DND-41 (cell line): ENCODE results near the gene TEX19.
"Not testable (repeated sequence)": the region's sequence is repeated elsewhere in the genome, so short reads cannot be mapped to it uniquely, and the experiment has no call there.

Experiments used
- ATAC-seq: fragments of 200-7000 bp; cut with Tn5 transposase; 3 replicates; pipeline ENCODE4 v1.9.1; 2021; ENCODE audit warnings: low read depth; ENCODE audit not compliant: insufficient read depth
- DNase-seq: peaks from one replicate; pipeline ENCODE4 v3.0.0-alpha.2; 2020
- H2AFZ ChIP-seq: 2 replicates; pipeline ENCODE4 v1.6.0; 2012; ENCODE audit warnings: low read depth, low read length
- H3K27ac ChIP-seq: 2 replicates; pipeline ENCODE4 v1.5.1; 2012; ENCODE audit warnings: low read length, inconsistent platforms
- H3K27me3 ChIP-seq: fragments of 200-600 bp; sonication (generic); 2 replicates; pipeline ENCODE4 v1.6.0; 2012; ENCODE audit warnings: low read length, mild to moderate bottlenecking, inconsistent platforms; ENCODE audit not compliant: insufficient read depth, poor library complexity
- H3K36me3 ChIP-seq: 2 replicates; pipeline ENCODE4 v1.5.1; 2012; ENCODE audit warnings: low read length, inconsistent platforms; ENCODE audit not compliant: insufficient read depth
- H3K4me1 ChIP-seq: 2 replicates; pipeline ENCODE4 v1.5.1; 2012; ENCODE audit warnings: mild to moderate bottlenecking, low read length; ENCODE audit not compliant: insufficient read depth
- H3K4me2 ChIP-seq: 2 replicates; pipeline ENCODE4 v1.6.0; 2012; ENCODE audit warnings: mild to moderate bottlenecking, moderate library complexity, low read length, inconsistent platforms; ENCODE audit not compliant: insufficient read depth
- H3K4me3 ChIP-seq, 2 experiments: fragments of 200-600 bp in 1 of 2; shearing (Covaris generic) in 1 of 2; 2 replicates each; pipeline ENCODE4 v1.5.1; 2012 to 2016; ENCODE audit warnings: inconsistent platforms in 2 of 2, low read length in 2 of 2, mild to moderate bottlenecking in 2 of 2, low read depth in 1 of 2, moderate library complexity in 1 of 2
- H3K79me2 ChIP-seq: 2 replicates; pipeline ENCODE4 v1.6.0; 2012; ENCODE audit warnings: low read length, inconsistent platforms; ENCODE audit not compliant: insufficient read depth
- H3K9ac ChIP-seq: 2 replicates; pipeline ENCODE4 v1.6.0; 2012; ENCODE audit warnings: low read depth, mild to moderate bottlenecking, inconsistent platforms, low read length, moderate library complexity
- H3K9me3 ChIP-seq: 2 replicates; pipeline ENCODE4 v1.5.1; 2012; ENCODE audit warnings: low read length, moderate library complexity, mild to moderate bottlenecking, inconsistent platforms; ENCODE audit not compliant: insufficient read depth, severe bottlenecking
- H4K20me1 ChIP-seq: 2 replicates; pipeline ENCODE4 v1.6.0; 2012; ENCODE audit warnings: low read length; ENCODE audit not compliant: insufficient read depth
- EZH2 ChIP-seq: IDR thresholded peaks from 3 replicates; pipeline ENCODE4 v1.6.1; 2012; ENCODE audit warnings: borderline replicate concordance, low read depth, mild to moderate bottlenecking, moderate library complexity, low read length, inconsistent platforms; ENCODE audit not compliant: severe bottlenecking
- TF ChIP-seq, protein P1 (sequence below): IDR thresholded peaks from 2 replicates; pipeline ENCODE4 v1.5.1; 2012; ENCODE audit warnings: borderline replicate concordance, low read length, moderate library complexity, mild to moderate bottlenecking; ENCODE audit not compliant: poor library complexity, severe bottlenecking; ENCODE audit errors: extremely low read depth

TEX19 gene

DNA sequence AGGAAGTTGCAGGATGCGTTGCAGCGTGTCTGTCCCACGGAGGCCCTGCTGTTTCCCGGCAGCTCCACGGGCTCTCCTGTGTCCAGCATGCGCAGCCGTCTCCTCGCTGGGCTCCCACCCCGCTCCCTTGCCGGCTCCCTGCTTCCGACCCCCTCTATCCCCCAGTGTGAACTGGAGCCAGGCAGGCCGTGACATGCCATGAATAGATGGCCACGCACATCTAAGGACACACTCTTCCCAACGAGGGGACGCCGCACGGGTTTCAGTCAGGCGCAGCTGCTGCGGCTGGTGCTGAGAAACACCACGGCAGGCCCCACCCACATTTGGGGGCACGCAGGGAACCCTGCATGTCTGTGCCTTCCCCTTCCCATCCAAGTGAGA, 49.9 kb downstream of the TEX19 start:
- Histone ChIP-seq H4K20me1 (peaks cover 7% of the 10 kb centered on the region; the same call in 1 of the 2 replicates), H3K27ac (no peak overlapping the region), H3K9me3 (no peaks in the 10 kb centered on the region), H2AFZ (no peak overlapping the region), H3K9ac (no peak overlapping the region), H3K79me2 (peaks cover 10% of the 10 kb centered on the region; the same call in 1 of the 2 replicates), H3K27me3 (no peaks in the 10 kb centered on the region), H3K36me3 (peaks cover 22% of the 10 kb centered on the region), H3K4me2 (no peak overlapping the region), H3K4me3 (no peak overlapping the region), H3K4me1 (no peaks in the 10 kb centered on the region)
- no peak for TF ChIP-seq EZH2
- TF ChIP-seq, protein P1, sequence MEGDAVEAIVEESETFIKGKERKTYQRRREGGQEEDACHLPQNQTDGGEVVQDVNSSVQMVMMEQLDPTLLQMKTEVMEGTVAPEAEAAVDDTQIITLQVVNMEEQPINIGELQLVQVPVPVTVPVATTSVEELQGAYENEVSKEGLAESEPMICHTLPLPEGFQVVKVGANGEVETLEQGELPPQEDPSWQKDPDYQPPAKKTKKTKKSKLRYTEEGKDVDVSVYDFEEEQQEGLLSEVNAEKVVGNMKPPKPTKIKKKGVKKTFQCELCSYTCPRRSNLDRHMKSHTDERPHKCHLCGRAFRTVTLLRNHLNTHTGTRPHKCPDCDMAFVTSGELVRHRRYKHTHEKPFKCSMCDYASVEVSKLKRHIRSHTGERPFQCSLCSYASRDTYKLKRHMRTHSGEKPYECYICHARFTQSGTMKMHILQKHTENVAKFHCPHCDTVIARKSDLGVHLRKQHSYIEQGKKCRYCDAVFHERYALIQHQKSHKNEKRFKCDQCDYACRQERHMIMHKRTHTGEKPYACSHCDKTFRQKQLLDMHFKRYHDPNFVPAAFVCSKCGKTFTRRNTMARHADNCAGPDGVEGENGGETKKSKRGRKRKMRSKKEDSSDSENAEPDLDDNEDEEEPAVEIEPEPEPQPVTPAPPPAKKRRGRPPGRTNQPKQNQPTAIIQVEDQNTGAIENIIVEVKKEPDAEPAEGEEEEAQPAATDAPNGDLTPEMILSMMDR: no peak
- no peak for ATAC-seq
- no peak for DNase-seq

DNA sequence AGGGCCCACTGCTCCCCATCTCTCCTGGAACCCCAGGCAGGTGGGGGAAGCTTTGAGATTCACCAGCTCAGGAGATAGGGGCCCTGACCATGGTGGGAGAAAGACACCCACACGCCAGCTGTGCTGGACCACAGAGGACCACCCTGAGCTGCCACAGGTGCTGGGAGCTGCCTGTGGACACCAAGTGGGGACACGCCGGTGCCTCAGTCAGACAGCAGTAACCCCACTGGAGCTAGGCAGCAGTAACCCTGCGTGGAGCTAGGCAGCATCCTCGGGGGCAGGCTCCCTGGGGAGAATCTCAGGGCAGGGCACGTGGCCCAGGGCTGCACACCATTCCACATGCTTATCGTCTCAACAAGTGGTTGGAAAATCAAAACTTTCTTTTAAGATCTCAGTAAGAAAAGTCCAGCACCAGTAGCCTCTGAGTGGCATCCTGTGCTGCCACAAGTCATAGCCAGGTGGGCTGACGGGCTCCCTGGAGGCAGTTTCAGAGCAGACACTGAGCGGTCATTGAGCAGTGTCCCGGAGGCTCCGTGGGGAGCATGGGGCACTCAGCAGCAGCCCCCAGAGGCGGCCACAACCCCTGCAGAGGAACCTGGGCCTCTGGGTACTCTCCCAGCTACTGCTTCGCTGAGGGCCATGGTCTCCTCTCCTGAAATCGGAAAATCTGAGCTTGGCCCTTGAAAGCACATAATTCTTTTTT, 51.1 kb downstream of the TEX19 start:
- Histone ChIP-seq H3K27ac (no peak overlapping the region), H3K79me2 (peaks cover 14% of the 10 kb centered on the region; the same call in 1 of the 2 replicates), H3K4me2 (no peak overlapping the region), H3K4me3 (no peak overlapping the region), H3K9ac (no peak overlapping the region), H3K36me3 (peaks cover 22% of the 10 kb centered on the region), H3K27me3 (no peaks in the 10 kb centered on the region), H4K20me1 (peaks cover 12% of the 10 kb centered on the region), H3K4me1 (peaks cover 9% of the 10 kb centered on the region; the same call in 1 of the 2 replicates), H2AFZ (no peak overlapping the region), H3K9me3 (no peaks in the 10 kb centered on the region)
- no peak for ATAC-seq
- no peak for DNase-seq
- TF ChIP-seq, protein P1: no peak
- TF ChIP-seq EZH2: no peak

DNA sequence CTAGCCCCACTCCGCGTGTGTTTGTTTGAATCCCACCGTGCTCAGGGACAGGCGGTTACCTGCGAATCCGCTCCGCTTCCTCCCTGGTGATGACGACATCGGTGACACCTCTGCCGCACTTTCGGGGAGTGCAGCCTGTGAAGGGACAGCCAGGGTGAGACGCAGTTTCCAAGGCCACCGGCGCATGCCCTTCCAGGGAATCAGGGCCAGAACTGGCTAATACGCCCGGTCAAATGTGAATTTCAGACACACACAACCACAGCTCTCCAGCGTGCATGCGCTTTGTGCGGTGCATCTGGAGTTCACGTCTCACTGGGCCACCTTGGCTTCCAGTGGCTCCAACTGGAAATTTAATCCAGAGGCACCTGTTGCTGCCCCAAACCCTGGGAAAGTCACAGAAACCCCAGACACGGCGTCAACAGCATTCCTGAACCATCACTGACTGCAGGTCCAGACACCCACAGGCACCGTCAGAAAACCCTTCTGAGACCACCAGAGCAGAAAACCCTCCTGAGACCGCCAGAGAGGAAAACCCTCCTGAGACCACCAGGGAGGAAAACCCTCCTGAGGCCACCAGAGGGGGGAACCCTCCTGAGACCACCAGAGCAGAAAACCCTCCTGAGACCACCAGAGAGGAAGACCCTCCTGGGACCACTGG, 52.5 kb downstream of the TEX19 start:
- no peak overlapping the region for H3K9ac ChIP-seq

DNA sequence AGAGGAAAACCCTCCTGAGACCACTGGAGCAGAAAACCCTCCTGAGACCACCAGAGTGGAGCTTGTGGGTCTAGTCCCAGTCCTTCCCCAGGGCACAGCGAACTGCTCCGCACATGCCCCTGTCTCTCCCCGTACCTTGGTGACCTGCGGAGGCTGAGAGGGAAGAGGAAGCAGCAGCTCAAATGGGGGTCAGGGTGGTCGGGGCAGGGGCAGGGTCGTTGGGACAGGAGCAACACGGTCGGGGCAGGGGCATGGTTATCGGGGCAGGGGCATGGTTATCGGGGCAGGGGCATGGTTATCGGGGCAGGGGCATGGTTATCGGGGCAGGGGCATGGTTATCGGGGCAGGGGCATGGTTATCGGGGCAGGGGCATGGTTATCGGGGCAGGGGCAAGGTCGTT, 53.0 kb downstream of the TEX19 start:
- not testable (repeated sequence) for H3K9me3 ChIP-seq, H3K27ac ChIP-seq, H3K4me2 ChIP-seq, ATAC-seq, H3K4me3 ChIP-seq, H2AFZ ChIP-seq, DNase-seq, H3K9ac ChIP-seq, H3K27me3 ChIP-seq
- Histone ChIP-seq H3K36me3 (peaks cover 20% of the 10 kb centered on the region), H3K79me2 (peaks cover 28% of the 10 kb centered on the region), H4K20me1 (peaks cover 20% of the 10 kb centered on the region), H3K4me1 (peaks cover 12% of the 10 kb centered on the region; the same call in 1 of the 2 replicates)

More for the DNA sequence above, 52.5 kb downstream of the TEX19 start:
- Histone ChIP-seq H3K9me3 (no peaks in the 10 kb centered on the region), H3K27ac (no peak overlapping the region), H3K4me3 (no peak overlapping the region), H3K79me2 (peaks cover 22% of the 10 kb centered on the region), H3K36me3 (peaks cover 20% of the 10 kb centered on the region), H4K20me1 (peaks cover 20% of the 10 kb centered on the region), H3K4me2 (no peak overlapping the region), H3K27me3 (no peaks in the 10 kb centered on the region), H3K4me1 (peaks cover 10% of the 10 kb centered on the region; the same call in 1 of the 2 replicates), H2AFZ (no peak overlapping the region)
- no peak for ATAC-seq
- TF ChIP-seq, protein P1: no peak
- no peak for TF ChIP-seq EZH2
- DNase-seq: no peak
